MM.1S (cell line): ENCODE measurements around the gene PDE3B.
"Not testable (repeated sequence)": the region's sequence is repeated elsewhere in the genome, so short reads cannot be mapped to it uniquely, and the experiment has no call there.

Experiments
- DNase-seq: peaks from one replicate; pipeline ENCODE4 v3.0.0-alpha.2; 2015
- H2AFZ ChIP-seq: fragments of 300-600 bp; sonication (generic); 2 replicates; pipeline ENCODE4 v1.6.0; 2016; ENCODE audit warnings: antibody characterized with exemption, low read length
- H3F3A ChIP-seq: fragments of 300-600 bp; sonication (generic); 2 replicates; pipeline ENCODE4 v1.6.1; 2016; ENCODE audit warnings: mild to moderate bottlenecking, antibody characterized with exemption, low read length, moderate library complexity, mixed read lengths; ENCODE audit not compliant: insufficient read depth
- H3K27ac ChIP-seq: fragments of 300-600 bp; sonication (generic); 2 replicates; pipeline ENCODE4 v1.5.1; 2016; ENCODE audit warnings: mild to moderate bottlenecking, low read length
- H3K27me3 ChIP-seq: fragments of 300-600 bp; sonication (generic); replicated peaks from 2 replicates; pipeline ENCODE4 v1.6.0; 2016; ENCODE audit warnings: low read length; ENCODE audit not compliant: insufficient read depth
- H3K36me3 ChIP-seq: fragments of 300-600 bp; sonication (generic); replicated peaks from 2 replicates; pipeline ENCODE4 v1.6.1; 2016; ENCODE audit warnings: mild to moderate bottlenecking, low read length, mixed read lengths; ENCODE audit not compliant: insufficient read depth
- H3K4me1 ChIP-seq: fragments of 300-600 bp; sonication (generic); 2 replicates; pipeline ENCODE4 v1.6.1; 2016; ENCODE audit warnings: low read length, mixed read lengths
- H3K4me2 ChIP-seq: fragments of 300-600 bp; sonication (generic); 2 replicates; pipeline ENCODE4 v1.6.0; 2016; ENCODE audit warnings: low read depth, low read length
- H3K4me3 ChIP-seq: fragments of 300-600 bp; sonication (generic); 2 replicates; pipeline ENCODE4 v1.5.1; 2016; ENCODE audit warnings: low read length, mixed read lengths
- H3K79me2 ChIP-seq: fragments of 300-600 bp; sonication (generic); 2 replicates; pipeline ENCODE4 v1.6.1; 2016; ENCODE audit warnings: mixed run types, low read length, mixed read lengths
- H3K9ac ChIP-seq: fragments of 300-600 bp; sonication (generic); 2 replicates; pipeline ENCODE4 v1.6.1; 2016; ENCODE audit warnings: low read length, mixed read lengths
- H3K9me2 ChIP-seq: fragments of 300-600 bp; sonication (generic); replicated peaks from 2 replicates; pipeline ENCODE4 v1.6.1; 2016; ENCODE audit warnings: mild to moderate bottlenecking, low read length, mixed read lengths; ENCODE audit not compliant: insufficient read depth
- H3K9me3 ChIP-seq: fragments of 300-600 bp; sonication (generic); replicated peaks from 2 replicates; pipeline ENCODE4 v1.6.1; 2016; ENCODE audit warnings: mild to moderate bottlenecking, low read length, mixed read lengths; ENCODE audit not compliant: insufficient read depth
- H4K20me1 ChIP-seq: fragments of 300-600 bp; sonication (generic); 2 replicates; pipeline ENCODE4 v1.6.1; 2016; ENCODE audit warnings: mild to moderate bottlenecking, low read length, moderate library complexity, mixed read lengths; ENCODE audit not compliant: insufficient read depth
- CTCF ChIP-seq: fragments of 300-600 bp; sonication (generic); IDR thresholded peaks from 2 replicates; pipeline ENCODE4 v1.5.1; 2016; ENCODE audit warnings: antibody characterized with exemption, low read length, mixed read lengths
- EZH2 ChIP-seq: fragments of 300-600 bp; sonication (generic); optimal IDR thresholded peaks from 2 replicates; pipeline ENCODE3; 2017; ENCODE audit warnings: low read depth, mild to moderate bottlenecking, antibody characterized with exemption, low read length, mixed read lengths
- EZH2phosphoT487 ChIP-seq: fragments of 300-600 bp; sonication (generic); IDR thresholded peaks from 2 replicates; pipeline ENCODE4 v1.6.1; 2018; ENCODE audit warnings: antibody characterized with exemption, low read length

Gene PDE3B

GRCh38 chr11:14643697-14644225 lies at the start of gene PDE3B:
TSS of gene PDE3B (plus strand) at chr11:14643804. CDS start at chr11:14644076, 272 bp downstream.
- Histone ChIP-seq H3K4me2 (peak within 1 kb of the TSS; percentile 78), H3K9me2 (no peaks in the 10 kb centered on the region), H3K9ac (peak within 1 kb of the TSS; percentile 91), H3K36me3 (no peaks in the 10 kb centered on the region), H3K79me2 (0 out of 2 replicates have a peak, but pooled peaks cover 8% of the 10 kb centered on the region), H3K27ac (peak within 1 kb of the TSS; percentile 75), H3K27me3 (no peaks in the 10 kb centered on the region), H3K4me3 (peak within 1 kb of the TSS; percentile 76), H2AFZ (peak within 1 kb of the TSS; percentile 69), H3F3A (no peaks in the 10 kb centered on the region), H3K9me3 (no peaks in the 10 kb centered on the region), H4K20me1 (no peaks in the 10 kb centered on the region), H3K4me1 (0 out of 2 replicates have a peak, but pooled peaks cover 7% of the 10 kb centered on the region)
- DNase-seq, result peak; percentile 91
- TF ChIP-seq EZH2phosphoT487 (no peak), CTCF (no peak), EZH2 (no peak)

GRCh38 chr11:14595261-14595660 lies 48.3 kb upstream of the PDE3B start:
- not testable (repeated sequence) for H3K79me2 ChIP-seq, H3K4me3 ChIP-seq, H3K4me1 ChIP-seq, H4K20me1 ChIP-seq, H3K9me3 ChIP-seq, H3K9ac ChIP-seq, H3K36me3 ChIP-seq, DNase-seq, H2AFZ ChIP-seq, H3K9me2 ChIP-seq, H3K27ac ChIP-seq, H3F3A ChIP-seq, H3K27me3 ChIP-seq, H3K4me2 ChIP-seq

- no peaks in the 10 kb centered on the region for H3K27me3 ChIP-seq
- no peaks in the 10 kb centered on the region for H3K36me3 ChIP-seq
- H3K9me3 ChIP-seq, result no peaks in the 10 kb centered on the region
- H4K20me1 ChIP-seq, result no peaks in the 10 kb centered on the region
- no peaks in the 10 kb centered on the region for H3F3A ChIP-seq
- H3K4me1 ChIP-seq, result no peaks in the 10 kb centered on the region
- no peak overlapping the region for H2AFZ ChIP-seq
- no peak overlapping the region for H3K4me3 ChIP-seq
- no peak overlapping the region for H3K9ac ChIP-seq
- H3K4me2 ChIP-seq, result no peak overlapping the region
- no peaks in the 10 kb centered on the region for H3K9me2 ChIP-seq
- no peak for TF ChIP-seq EZH2
- TF ChIP-seq EZH2phosphoT487, result no peak
- TF ChIP-seq CTCF, result no peak
- no peak overlapping the region for H3K27ac ChIP-seq
- DNase-seq, result no peak
- H3K79me2 ChIP-seq, result no peaks in the 10 kb centered on the region
Observed at GRCh38 chr11:14607713-14608112, 35.9 kb upstream of the PDE3B start.

GRCh38 chr11:14609902-14610301 lies 33.7 kb upstream of the PDE3B start:
- TF ChIP-seq CTCF, result no peak
- no peak for TF ChIP-seq EZH2
- TF ChIP-seq EZH2phosphoT487, result no peak
- no peaks in the 10 kb centered on the region for H3K4me1 ChIP-seq
- H3K9ac ChIP-seq, result no peak overlapping the region
- no peak overlapping the region for H3K27ac ChIP-seq
- no peaks in the 10 kb centered on the region for H3K79me2 ChIP-seq
- no peak overlapping the region for H3K4me3 ChIP-seq
- DNase-seq, result no peak
- no peaks in the 10 kb centered on the region for H3K9me2 ChIP-seq
- no peaks in the 10 kb centered on the region for H4K20me1 ChIP-seq
- no peaks in the 10 kb centered on the region for H3K36me3 ChIP-seq
- H2AFZ ChIP-seq, result no peak overlapping the region
- no peak overlapping the region for H3K4me2 ChIP-seq
- H3K27me3 ChIP-seq, result no peaks in the 10 kb centered on the region
- no peaks in the 10 kb centered on the region for H3K9me3 ChIP-seq
- H3F3A ChIP-seq, result no peaks in the 10 kb centered on the region
